Hematopoietic multipotent progenitor cell treated with erythropoietin and hydrocortisone succinate and interleukin-3 and kit ligand, for 4 days (in vitro differentiated cells): ENCODE measurements around the gene DGKB.
A peak's percentile ranks its signal among the peaks of the same experiment; 100 is the strongest.

Experiments used
- DNase-seq: peaks from one replicate; pipeline ENCODE4 v3.0.0-alpha.2; 2015

The DGKB gene

DNA sequence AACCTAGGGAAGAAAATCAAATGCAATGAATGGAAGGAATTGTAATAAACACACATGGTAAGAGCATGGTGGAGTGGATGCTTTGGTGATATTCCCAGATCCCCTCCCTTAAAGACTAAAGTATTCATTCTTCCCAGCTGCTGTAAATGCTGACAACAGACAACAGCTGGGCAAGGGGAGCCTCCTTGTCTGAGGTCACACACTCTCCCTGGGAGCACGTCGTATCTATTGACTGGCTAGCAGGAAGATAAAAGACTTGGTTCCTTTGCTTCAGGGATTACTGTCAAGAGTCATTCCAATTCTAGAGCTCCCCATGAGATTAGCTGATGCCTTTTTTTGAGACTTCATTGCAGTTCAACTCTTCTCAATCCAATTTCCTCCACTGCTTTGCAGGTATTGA lies 469.6 kb downstream of the DGKB start:
- DNase-seq, result no peak

DNA sequence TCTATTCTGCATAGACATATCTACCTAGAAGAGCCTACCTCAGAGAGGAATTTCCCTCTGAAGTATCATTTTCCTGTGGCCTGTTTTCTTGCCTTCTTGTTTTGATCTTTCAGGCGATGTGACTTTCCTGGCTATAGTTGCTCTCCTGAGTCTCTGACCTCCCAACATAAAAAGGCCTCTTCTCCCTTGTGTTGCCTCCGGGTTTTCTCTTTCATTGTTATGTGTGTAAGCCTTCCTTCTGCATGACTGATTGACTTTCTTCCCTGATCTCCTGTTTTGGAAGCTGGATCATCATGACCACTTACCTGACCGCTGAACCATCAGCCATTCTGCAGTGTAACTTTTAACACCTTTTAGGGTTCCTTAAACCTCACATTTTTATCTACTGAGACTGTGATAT lies 471.6 kb downstream of the DGKB start:
- DNase-seq, result no peak

DNA sequence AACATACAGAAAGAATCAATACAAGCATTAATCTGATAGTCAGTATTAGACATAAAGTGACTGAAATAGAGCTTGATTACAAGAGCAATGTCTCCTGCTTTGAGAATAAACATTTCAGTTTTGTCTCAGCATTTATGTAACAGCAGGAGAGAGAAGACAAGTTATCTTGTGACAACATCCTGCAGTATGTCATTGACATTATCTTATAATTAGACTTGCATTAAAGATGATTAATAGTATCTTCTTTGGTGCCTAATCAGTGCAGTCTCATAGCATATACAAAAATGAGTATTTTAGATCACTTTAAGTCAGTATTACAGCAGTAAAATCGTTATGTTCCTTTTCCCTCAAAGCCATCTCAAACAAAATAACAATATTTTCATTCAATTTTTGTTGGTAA lies 477.0 kb downstream of the DGKB start:
- no peak for DNase-seq

DNA sequence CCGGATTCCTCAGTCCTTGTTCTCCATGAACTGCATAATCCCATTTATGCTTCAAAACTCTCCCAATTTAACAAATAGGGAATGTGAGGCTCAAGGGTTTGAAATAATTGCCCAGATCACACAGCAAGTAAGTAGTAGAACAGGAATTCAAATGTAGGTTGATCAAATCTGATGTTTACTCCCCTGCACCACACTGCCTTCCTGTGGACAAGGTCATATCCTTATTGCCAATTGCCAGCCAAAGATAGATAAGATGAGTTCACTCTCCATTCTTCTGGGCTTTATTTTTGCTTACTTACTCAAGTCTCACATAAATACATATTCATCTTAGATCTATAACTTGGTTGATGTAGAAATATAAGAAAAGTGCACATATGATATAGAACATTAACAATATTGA lies 477.9 kb downstream of the DGKB start:
- DNase-seq, result peak; percentile 0

DNA sequence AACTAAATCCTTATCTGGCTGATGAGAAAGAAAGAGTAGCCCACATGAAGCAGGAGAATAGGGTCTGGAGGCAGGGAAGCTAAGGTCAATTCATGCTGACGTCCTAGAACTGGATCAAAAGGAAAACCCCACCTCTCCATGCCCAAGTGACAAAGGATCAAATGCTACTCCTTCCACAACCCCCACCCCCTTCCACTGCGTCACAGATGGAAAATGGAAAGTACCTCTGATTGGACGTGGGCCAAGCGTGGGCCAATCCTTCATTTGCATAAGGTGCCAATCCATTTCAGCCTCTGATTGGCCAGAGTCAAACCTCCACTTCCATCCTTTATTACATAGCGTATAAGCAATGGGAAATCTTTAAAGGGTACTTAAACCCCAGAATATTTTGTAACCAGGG lies 481.8 kb downstream of the DGKB start:
- no peak for DNase-seq

DNA sequence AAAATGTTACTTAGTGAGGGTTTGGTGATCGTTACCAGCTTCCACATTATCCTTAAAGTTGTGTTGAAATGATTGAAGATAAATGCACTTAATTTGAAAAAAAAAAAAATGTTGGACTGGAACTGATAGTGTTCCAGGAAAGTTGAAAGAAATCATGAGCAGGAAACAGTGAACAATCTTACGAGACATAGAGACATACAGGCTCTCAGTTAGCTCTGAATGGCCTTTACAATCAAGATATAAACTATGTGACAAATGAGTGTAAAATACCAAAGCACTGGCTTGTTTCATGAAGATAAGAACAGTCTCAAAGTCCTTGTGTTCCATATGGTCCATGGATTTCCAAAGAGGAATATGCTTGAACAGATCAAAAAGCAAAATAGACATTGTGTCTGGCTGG lies 483.0 kb downstream of the DGKB start:
- DNase-seq, result no peak

DNA sequence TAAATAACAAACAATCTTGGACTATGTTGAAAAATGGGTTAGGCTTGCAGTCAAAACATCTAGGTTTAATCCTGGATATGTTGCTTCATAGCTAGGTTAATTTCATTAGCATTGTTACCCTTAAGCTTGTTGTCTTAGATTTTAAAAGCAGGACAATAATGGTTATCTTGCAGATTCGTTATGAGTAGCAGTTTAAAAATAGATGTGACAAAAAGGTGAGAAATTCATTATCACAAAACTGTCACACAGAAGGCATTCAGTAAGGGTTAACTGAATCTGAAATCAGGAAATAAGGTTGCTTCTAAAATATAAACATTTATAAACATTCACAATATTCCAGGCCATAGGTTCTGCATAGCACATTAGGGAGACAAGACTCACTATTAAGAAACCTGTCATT lies 483.9 kb downstream of the DGKB start:
- DNase-seq, result no peak

DNA sequence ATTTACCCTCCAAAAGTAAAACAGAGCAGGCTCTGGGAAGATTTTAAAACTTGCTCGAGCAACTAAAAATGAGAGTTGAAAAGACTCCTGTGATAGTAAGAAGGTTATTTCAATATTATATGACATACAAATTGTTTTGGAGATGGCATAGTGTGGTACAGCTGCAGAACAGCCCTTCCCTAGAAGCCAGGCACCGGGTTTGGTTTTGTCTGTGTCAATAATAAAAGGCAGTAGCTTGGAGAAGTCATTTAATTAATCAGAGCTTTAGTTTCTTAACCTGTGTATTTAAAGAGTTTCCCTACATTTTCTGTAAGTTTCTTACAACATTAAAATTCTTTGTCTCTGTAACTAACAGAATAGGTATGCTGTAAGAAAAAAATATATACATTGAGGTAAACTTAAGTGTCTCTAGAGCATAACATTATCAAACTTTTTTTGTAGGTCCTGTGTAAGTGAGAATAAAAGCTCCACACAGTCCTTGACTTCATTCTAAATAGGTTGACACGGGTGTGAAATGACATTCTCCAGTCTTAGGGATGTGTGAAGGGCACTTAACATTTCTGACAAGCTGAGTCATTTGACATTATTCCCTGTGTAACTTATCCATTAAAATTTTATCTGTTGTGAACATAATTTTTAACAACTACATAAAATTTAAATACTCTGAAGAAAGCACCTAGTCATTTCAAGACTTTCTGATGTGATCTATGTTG lies 488.1 kb downstream of the DGKB start:
- no peak for DNase-seq

DNA sequence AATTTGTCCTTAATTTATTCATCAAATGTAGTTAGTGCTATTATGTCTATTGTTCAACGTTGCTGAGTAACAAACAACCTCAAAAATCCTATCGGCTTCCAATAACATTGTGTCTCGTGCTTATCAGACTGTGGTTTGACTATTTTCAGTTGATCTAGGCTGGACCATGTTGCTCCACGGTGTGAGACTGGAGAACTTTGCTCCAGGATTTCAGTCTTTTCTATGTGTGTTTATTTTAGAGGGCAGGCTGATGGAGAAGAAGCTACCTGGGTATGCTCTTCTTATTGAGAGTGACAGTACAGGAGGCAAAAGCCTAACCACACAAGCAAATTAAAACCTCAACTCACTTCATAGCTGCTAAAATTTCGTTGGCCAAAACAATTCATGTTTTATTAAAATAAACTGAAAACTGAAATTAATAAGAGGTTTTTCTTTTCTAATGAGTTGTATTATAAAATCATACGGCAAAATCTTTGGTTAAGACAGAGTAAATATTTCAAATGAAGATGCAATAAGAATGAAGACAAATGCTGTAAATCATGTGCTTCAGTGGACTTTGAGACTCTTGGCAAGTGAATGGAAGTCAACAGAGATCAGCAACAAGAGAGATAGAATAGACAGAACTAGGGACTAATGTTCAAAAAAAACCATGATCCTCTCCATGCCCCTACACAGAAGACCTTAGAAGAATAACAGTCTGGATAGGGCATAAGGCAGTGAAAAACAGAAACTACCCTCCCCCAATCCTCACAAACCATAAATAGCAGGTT lies 495.1 kb downstream of the DGKB start:
- DNase-seq, result no peak

DNA sequence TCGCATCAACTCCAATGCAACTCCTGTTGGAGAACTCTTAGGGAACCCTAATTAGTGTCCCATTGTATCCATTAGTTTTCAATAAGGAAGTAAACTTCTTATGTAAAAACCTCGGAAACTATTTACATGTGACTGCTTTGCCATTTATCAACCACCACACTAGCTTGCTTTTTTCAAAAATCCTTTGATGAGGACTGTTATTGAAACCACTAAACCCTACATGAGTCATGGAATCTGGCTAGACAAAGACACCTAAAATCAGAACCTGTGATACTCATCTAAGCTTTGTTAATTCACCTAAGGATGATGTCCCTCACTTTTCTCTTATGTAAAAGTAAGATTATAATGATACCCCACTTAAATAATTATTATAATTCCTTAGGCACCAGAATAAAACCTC lies 499.0 kb downstream of the DGKB start:
- no peak for DNase-seq

DNA sequence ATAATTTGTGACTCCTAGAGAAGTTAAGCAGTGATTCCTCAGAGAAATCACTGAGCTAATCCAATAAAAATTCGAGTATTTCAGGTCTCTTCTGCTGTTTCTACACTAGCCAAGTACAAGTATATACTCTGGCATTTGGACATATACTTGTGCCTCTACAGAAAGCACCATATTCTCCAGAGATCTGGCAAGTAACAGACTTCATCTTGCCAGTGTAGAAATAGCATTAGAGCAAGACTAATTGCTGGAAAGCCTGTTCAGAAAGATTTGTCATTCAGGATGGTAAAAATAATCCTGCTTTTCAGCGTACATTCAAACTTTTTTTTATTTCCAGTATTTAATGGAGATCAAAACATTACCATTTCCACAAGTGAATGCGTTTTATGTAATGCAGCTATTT lies 502.3 kb downstream of the DGKB start:
- no peak for DNase-seq

DNA sequence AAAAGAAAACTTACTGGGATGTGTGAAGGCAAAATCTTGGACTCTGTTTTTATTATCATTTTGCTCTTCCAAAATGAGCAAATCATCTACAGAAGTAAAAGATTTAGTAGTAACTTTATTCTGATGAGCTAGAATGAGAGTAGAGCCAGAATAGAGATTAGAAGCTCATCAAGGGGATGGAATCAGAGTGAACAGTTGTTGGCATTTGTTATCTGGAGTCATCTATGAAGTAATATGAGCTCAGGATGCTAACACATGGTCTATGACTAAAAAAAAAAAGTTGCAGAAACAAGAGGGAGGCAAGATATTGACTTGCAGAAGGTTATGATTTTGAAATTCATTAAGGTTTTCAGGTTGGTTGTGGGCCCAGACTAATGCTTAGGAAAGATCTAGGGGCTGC lies 504.0 kb downstream of the DGKB start:
- DNase-seq, result no peak

DNA sequence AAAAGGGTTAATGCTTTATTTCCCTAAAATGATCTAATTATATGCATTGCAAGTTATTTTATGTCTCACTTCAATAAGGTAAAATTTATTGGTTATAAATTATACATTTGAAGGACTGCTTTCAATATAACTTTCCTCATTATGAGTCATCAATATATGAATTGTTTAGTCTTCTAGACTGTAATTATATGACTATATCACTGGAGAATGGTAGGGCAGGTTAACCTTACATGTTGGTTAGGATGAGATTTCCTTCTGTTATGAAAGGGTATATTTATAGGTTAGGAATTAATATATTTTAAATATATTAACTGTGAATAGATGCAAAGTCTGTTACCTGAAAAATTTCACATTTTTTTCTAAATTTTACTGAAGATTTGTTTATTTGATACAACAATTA lies 506.7 kb downstream of the DGKB start:
- no peak for DNase-seq

DNA sequence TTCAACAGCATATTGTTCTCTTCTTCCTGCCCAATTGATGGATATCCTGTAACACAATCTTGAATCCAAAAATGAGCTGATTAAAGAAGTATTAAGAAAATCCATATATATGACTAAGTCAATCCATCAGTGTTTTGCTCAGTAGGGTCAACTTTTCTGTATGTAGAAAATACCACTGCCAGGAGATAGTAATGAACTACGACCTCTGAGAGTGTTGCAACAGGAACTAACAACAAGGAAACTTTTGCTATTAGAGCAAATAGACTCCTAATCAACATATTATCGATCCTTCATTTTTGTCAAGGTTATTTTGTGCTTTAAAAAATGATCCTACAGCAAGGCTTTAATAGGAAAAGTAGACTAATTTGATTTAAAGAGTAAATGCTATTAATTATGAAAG lies 507.8 kb downstream of the DGKB start:
- DNase-seq, result no peak

DNA sequence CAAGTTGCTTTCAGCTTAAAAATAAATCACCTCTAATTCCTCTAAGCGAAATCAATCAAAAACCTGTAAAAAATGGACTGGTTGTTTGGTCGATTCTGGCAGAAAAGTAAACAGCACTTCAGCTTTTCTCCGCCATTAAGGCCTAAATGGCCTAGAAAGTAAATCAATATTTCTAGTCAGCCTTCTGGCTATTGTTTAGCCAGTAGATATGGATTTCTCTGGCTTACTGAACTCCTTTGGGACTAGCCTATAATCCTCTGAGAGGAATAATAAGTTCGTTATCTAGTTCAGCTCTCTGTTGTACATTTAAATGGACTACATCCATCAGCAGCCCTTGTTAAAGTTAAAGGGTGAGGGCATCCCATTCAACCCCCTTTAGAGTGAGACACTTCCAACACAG lies 513.0 kb downstream of the DGKB start:
- no peak for DNase-seq

DNA sequence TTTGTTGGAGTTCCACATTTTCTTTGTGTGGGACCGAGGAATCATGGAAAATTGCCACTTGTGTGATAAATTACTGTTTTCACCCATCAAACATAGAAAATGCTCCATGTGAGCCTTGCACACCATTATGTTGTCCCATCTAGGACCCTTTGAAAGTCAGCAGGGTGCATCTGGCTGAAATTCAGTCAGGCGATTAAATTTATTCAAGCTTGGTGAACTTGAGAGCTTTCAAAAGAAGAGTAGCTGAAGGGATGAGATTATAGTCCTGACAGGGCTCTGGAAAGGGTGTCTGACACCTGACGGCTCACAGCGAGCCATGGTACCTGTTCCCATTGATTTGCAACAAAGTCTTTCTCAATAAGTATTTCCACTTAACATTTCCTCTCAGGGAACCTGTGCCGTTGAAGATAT lies 513.4 kb downstream of the DGKB start:
- DNase-seq, result no peak

DNA sequence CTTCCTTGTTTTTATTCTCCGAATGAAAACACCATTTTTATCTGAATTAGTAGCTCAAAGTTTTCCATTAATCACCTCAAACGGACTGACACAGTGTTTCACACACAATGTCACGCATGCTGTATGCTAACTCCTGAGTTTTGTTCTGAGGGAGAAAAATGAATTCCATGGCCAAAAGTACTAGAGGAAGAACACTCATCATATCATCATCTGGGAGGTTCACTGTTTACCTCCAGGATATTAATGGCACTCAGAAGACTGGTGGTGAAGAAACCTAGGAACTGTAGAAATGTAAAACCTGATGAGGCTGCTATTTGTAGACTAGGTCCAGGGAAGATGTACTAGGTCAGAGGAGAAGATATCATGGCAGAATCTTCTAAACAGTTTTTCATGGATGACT lies 517.5 kb downstream of the DGKB start:
- no peak for DNase-seq

DNA sequence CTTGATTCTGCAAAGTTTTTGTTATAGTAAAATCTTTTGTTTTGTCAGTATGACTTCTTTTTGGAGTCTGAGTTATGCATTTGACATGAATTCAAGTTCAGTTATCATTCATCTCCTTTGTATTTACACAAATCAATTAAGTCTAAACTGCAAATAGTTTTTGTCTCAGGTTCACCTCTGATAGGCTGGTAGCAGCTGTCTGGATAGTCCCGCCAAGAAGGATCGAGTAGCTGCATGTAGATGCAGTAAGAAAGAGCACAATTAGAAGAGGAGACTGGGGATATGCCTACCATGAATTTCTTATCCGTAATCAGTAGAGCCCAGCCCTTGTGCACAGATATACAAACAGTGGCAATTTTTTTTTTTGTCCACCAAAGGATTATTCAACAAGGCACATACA lies 520.6 kb downstream of the DGKB start:
- DNase-seq, result no peak

DNA sequence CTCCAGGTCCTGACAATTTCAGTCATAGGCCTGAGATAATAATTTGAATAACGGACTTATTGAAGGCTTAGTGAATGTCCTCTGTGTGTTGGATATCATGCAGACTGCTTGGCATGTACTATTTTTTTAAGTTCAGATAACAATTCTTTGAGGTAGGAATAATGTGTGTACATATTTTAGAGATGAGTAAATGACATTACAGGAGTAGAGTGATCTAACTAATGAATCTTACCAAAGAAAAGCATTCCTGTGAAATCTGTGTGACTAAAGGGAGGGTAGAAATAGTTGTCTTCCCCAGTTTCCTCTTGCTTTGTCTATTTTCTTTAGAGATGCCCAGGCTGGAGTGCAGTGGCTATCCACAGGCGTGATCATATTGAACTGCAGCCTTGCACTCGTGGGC lies 521.2 kb downstream of the DGKB start:
- no peak for DNase-seq

DNA sequence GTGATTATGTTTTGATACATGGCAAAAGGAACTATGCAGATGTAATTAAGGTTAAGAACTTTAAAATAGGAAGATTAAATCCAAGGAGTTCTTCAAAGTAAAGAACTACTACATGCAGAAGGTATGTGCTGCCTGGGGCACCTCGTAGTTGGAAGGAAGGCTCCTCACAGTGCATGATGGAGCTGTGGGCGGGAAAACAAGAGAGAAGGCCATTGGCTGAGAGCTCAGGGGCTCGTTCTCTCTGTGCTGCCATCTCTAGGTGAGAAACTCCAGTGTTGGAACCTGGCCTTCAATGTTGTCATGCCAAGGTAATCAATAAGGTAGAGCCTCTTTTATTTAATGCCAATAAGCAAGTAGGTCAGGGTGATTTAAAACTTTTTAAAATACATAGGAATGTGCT lies 521.7 kb downstream of the DGKB start:
- DNase-seq, result no peak

DNA sequence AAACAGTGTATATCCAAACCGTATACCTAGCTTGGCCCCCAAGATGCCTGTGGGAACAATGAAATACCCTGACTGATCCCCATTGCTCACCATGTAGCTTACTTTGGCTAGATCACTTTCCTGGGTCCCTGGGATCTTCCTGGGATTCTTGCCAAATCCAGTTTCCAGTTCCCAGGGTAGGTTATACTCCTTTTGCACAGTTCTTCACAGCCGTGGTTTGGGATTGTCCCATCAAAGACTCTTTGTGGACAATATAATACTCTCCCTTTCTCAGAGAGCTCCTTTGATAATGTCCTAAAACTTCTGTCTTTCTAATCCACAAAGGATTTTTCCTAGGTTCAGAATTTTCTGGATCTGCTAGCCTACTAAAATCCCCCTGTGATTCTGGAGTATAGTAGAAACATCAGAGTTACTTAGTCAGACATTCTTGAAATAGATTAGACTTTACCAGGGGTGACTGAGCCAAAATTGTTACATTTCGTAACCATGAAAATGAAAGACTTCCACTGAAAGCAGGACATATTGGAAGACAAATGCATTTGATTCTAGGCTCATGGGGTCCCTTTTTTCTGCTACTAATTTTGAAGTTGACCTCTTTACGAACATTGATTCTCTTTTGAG lies 524.8 kb downstream of the DGKB start:
- no peak for DNase-seq

DNA sequence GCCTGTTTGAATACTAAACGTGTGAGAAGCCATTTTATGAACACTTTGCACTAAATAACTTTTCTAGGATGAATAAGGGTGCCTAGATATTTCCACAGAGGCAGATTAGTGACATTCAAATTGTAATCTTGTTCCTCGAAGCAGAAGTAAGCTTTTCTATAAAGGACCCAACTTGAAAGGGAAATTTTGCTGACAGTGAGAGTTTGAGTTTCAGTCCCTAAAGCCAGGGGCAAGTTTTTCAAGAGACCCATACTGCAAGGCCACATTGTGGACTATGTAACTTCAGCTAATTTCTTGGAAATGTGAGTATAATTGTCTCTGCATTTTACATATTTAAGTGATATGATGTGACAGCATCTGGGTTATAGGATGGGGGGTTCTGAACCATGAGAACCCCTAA lies 525.8 kb downstream of the DGKB start:
- DNase-seq, result no peak

DNA sequence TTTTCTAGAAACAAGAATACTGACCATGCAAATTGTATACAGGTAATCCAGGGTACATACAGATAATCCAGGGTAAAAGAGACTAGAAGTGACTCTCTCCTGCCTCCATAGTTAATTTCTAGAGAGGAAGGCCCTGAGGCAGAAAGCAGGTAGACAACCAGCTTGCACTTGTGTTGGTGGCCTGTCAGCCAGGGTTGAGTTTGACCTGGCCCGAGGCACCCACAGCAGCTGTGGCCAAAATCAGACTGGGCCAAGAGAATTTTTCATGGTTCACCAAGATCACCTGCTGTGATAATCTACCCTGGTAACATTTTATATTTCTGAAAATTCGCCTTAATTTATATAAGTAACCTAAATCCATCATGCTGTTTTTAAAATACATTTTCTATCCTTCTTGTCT lies 526.6 kb downstream of the DGKB start:
- DNase-seq, result no peak

DNA sequence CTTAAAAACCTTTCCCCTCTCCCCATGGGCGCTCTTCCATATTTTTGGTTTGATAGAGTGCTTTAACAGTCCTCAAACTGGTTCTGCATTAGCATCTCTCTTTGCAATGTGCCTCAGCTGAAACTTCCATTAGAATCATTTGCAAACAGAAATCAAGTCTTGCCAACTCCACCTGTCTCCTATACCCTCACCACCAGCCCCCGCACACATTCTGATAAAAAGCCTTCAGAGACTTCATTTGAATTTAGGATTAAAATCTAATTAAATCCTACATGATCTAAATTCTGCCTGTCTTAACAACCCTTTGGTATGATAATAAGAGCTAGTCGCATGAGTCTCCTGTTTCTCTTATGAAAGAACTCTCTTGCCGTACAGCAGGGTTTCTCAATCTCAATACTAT lies 528.2 kb downstream of the DGKB start:
- no peak for DNase-seq

DNA sequence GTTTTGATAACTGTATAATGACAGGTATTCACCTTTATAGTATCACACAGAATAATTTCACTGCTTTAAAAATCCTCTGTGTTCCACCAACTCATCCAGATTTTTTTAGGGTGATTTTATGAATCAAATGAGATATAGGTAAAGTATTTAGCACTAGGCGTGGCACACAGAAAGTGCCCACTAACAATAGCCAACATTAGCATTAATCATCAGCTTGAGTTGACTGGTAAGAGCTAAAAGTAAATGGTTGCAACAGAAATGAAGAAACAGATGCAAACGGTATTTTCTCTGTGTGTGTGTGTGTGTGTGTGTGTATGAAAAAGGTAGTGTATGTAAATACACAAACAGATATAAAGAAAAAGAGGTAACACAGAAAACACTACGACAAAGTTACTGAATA lies 534.3 kb downstream of the DGKB start:
- no peak for DNase-seq
